Prostate gland (tissue), 2 donors: ENCODE data around the gene CDH13. TPM values are rescaled to one million over a fixed set of nuclear protein-coding genes. Genes with fewer than 3 reads are reported as not detected.

Source experiments
- DNase-seq: peaks from one replicate; pipeline ENCODE4 v3.0.0-alpha.2; 2019; ENCODE audit warnings: low spot score
- H3K27ac ChIP-seq, 2 donors: fragments of 200-600 bp; sonication (generic); 2 replicates each; pipeline ENCODE4 v1.5.1; 2017 to 2019
- H3K27me3 ChIP-seq: fragments of 200-600 bp; sonication (generic); replicated peaks from 2 replicates; pipeline ENCODE4 v1.5.1; 2019; ENCODE audit not compliant: insufficient read depth
- H3K36me3 ChIP-seq, 2 donors: fragments of 200-600 bp; sonication (generic); 1 replicate in 1 of 2; 2 replicates in 1 of 2; pipeline versions ENCODE4 v1.5.1 to v1.8.1; 2017 to 2019
- H3K4me1 ChIP-seq: fragments of 200-600 bp; sonication (generic); replicated peaks from 2 replicates; pipeline ENCODE4 v1.5.1; 2019
- H3K4me3 ChIP-seq, 2 donors: fragments of 200-600 bp; sonication (generic); 2 replicates each; pipeline ENCODE4 v1.5.1; 2017 to 2019
- H3K9me3 ChIP-seq: fragments of 200-600 bp; sonication (generic); 2 replicates; pipeline ENCODE4 v1.5.1; 2017
- POLR2A ChIP-seq: fragments of 450-650 bp; IDR thresholded peaks from one replicate; pipeline ENCODE4 v1.6.1; 2016; ENCODE audit warnings: antibody characterized with exemption, mild to moderate bottlenecking
- POLR2AphosphoS5 ChIP-seq: sonication (generic); formaldehyde crosslinking; IDR thresholded peaks from one replicate; pipeline ENCODE4 v1.6.1; 2017; ENCODE audit warnings: antibody characterized with exemption
- WGBS: methylation state at CpG from one replicate; pipeline ENCODE4 v1.1.5; 2018; 5-methylcytosine and 5-hydroxymethylcytosine counted together
- intact Hi-C: fragments of 100-400 bp; cut with DNase I; formaldehyde crosslinking; loops from one replicate; pipeline ENCODE4 v1.14.2; 2022
- total RNA-seq, 2 donors: library from RNA; depleted of rRNA; stranded (reverse); fragments of >200 nt; gene quantifications; one replicate each; pipeline ENCODE4 v1.1.0, GENCODE V29; 2016
- TF ChIP-seq, protein P1 (sequence below), 4 experiments: fragments of 200-600 bp in 2 of 4; fragments of 450-650 bp in 2 of 4; sonication (generic) in 2 of 4; IDR thresholded peaks; 1 replicate in 3 of 4; 2 replicates in 1 of 4; pipeline ENCODE4 v1.5.1; 2016 to 2019; ENCODE audit warnings: antibody characterized with exemption in 4 of 4, mild to moderate bottlenecking in 2 of 4, moderate library complexity in 2 of 4

The CDH13 gene
- total RNA-seq, 2 donors from 2014 or later = 20.6 to 23.0 TPM

GRCh38 chr16:83717308-83717707, 1090.5 kb downstream of the CDH13 start:
- Histone ChIP-seq H3K4me1 (no peaks in the 10 kb centered on the region), H3K27ac (no peak overlapping the region), H3K36me3 (no peaks in the 10 kb centered on the region), H3K4me3 (no peak overlapping the region), H3K9me3 (no peaks in the 10 kb centered on the region), H3K27me3 (no peaks in the 10 kb centered on the region)
- DNase-seq = no peak
- intact Hi-C loops = no loop called here
- WGBS = 84% methylated on average over 7 of the region's 7 CpGs
- TF ChIP-seq POLR2A (no peak), POLR2AphosphoS5 (no peak)
- TF ChIP-seq, protein P1, sequence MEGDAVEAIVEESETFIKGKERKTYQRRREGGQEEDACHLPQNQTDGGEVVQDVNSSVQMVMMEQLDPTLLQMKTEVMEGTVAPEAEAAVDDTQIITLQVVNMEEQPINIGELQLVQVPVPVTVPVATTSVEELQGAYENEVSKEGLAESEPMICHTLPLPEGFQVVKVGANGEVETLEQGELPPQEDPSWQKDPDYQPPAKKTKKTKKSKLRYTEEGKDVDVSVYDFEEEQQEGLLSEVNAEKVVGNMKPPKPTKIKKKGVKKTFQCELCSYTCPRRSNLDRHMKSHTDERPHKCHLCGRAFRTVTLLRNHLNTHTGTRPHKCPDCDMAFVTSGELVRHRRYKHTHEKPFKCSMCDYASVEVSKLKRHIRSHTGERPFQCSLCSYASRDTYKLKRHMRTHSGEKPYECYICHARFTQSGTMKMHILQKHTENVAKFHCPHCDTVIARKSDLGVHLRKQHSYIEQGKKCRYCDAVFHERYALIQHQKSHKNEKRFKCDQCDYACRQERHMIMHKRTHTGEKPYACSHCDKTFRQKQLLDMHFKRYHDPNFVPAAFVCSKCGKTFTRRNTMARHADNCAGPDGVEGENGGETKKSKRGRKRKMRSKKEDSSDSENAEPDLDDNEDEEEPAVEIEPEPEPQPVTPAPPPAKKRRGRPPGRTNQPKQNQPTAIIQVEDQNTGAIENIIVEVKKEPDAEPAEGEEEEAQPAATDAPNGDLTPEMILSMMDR (IDR thresholded peaks at IDR 0.05) = no peak

DNA sequence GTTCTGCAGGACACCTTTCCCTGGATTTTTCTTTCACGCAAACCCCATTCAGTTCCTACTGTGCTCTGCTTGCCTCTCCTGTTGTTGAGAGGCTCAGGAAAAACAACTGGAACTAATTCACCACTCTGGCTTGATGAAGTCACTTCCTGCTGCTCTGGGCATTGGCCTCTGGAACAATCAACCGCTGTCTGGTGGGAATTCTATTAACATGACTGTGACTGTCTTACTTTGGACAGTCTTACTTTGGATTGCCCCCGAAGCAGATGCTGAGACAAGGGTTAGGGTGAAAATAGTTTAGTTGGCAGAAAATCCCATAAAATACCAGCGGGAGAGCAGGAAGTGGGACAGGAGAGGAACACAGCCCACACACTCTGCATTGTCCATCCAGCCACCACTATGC, 1091.0 kb downstream of the CDH13 start:
- no peak overlapping the region for H3K27ac ChIP-seq
- WGBS = 66% methylated on average over 4 of the region's 4 CpGs
- H3K36me3 ChIP-seq = no peaks in the 10 kb centered on the region
- intact Hi-C loops = no loop called here
- no peak for DNase-seq
- TF ChIP-seq POLR2AphosphoS5 (no peak), POLR2A (no peak)
- TF ChIP-seq, protein P1 (IDR thresholded peaks at IDR 0.05) = no peak
- no peaks in the 10 kb centered on the region for H3K9me3 ChIP-seq
- no peaks in the 10 kb centered on the region for H3K27me3 ChIP-seq
- H3K4me1 ChIP-seq = no peaks in the 10 kb centered on the region
- no peak overlapping the region for H3K4me3 ChIP-seq

DNA sequence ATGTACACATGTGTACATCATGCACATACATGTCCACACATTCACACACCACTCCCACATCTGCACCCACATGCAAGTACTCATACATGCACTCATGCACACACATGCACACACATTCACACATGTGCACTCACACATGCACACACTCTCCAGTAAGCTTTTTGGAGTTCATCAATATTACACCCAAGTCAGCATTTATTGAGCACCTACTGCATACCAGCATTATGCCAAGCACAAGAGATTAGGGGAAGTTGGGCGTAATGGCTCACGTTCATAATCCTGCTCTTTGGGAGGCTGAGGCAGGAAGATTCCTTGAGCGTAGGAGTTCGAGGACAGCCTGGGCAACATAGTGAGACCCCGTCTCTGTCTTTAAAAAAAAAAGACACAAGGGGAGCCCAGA, 1093.4 kb downstream of the CDH13 start:
- no peaks in the 10 kb centered on the region for H3K27me3 ChIP-seq
- TF ChIP-seq, protein P1 (IDR thresholded peaks at IDR 0.05) = no peak
- TF ChIP-seq POLR2AphosphoS5 = no peak
- TF ChIP-seq POLR2A = no peak
- no peak overlapping the region for H3K27ac ChIP-seq
- no peaks in the 10 kb centered on the region for H3K4me1 ChIP-seq
- no peaks in the 10 kb centered on the region for H3K36me3 ChIP-seq
- intact Hi-C loops = no loop called here
- H3K9me3 ChIP-seq = no peaks in the 10 kb centered on the region
- WGBS = 92% methylated on average over 5 of the region's 5 CpGs
- no peak overlapping the region for H3K4me3 ChIP-seq
- DNase-seq = no peak

- H3K36me3 ChIP-seq = no peaks in the 10 kb centered on the region
- WGBS = 73% methylated on average over 4 of the region's 4 CpGs
- H3K27ac ChIP-seq = no peak overlapping the region
- H3K4me3 ChIP-seq = no peak overlapping the region
- no peak for DNase-seq
- intact Hi-C loops = no loop called here
- TF ChIP-seq, protein P1 (IDR thresholded peaks at IDR 0.05) = no peak
- TF ChIP-seq POLR2AphosphoS5 (no peak), POLR2A (no peak)
- H3K27me3 ChIP-seq = no peaks in the 10 kb centered on the region
- no peaks in the 10 kb centered on the region for H3K4me1 ChIP-seq
- H3K9me3 ChIP-seq = no peaks in the 10 kb centered on the region
Observed at GRCh38 chr16:83720981-83721380, 1094.2 kb downstream of the CDH13 start.

DNA sequence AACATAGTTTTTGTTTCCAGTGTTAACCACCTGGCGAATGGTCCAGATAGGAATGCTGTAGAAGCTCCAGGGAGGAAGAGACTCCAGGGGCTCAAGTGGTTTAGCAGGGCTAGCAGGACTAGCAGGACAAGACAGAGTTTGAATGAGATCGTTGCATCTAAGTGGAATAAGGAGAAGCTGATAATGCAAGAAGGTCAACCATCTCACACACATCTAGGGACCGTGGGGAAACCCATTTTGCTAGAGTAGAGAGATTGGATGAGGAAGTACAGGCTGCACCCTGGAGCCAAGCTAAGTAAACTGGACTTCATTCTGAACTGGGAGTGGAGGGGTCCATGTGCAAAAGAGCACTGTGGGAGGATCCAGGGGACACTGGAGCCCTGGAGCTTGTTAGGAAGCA, 1094.9 kb downstream of the CDH13 start:
- Histone ChIP-seq H3K4me3 (no peak overlapping the region), H3K36me3 (no peaks in the 10 kb centered on the region), H3K27me3 (no peaks in the 10 kb centered on the region), H3K4me1 (no peaks in the 10 kb centered on the region), H3K9me3 (no peaks in the 10 kb centered on the region), H3K27ac (no peak overlapping the region)
- TF ChIP-seq POLR2A = no peak
- TF ChIP-seq, protein P1 (IDR thresholded peaks at IDR 0.05) = no peak
- no peak for TF ChIP-seq POLR2AphosphoS5
- intact Hi-C loops = no loop called here
- WGBS = 69% methylated on average over 3 of the region's 3 CpGs
- DNase-seq = no peak
